OCI-LY3 (cell line): ENCODE results near the gene UBAC1.

Experiments
- EZH2phosphoT487 ChIP-seq: fragments of 200-600 bp; shearing (Covaris generic); IDR thresholded peaks from 2 replicates; pipeline ENCODE4 v1.6.1; 2018; ENCODE audit warnings: antibody characterized with exemption, mixed run types, low read depth
- TF ChIP-seq, protein P1 (sequence below): fragments of 200-600, 300-600 bp; sonication (generic); IDR thresholded peaks from 2 replicates; pipeline ENCODE4 v1.5.1; 2014; ENCODE audit warnings: antibody characterized with exemption, low read length, low read depth

DNA sequence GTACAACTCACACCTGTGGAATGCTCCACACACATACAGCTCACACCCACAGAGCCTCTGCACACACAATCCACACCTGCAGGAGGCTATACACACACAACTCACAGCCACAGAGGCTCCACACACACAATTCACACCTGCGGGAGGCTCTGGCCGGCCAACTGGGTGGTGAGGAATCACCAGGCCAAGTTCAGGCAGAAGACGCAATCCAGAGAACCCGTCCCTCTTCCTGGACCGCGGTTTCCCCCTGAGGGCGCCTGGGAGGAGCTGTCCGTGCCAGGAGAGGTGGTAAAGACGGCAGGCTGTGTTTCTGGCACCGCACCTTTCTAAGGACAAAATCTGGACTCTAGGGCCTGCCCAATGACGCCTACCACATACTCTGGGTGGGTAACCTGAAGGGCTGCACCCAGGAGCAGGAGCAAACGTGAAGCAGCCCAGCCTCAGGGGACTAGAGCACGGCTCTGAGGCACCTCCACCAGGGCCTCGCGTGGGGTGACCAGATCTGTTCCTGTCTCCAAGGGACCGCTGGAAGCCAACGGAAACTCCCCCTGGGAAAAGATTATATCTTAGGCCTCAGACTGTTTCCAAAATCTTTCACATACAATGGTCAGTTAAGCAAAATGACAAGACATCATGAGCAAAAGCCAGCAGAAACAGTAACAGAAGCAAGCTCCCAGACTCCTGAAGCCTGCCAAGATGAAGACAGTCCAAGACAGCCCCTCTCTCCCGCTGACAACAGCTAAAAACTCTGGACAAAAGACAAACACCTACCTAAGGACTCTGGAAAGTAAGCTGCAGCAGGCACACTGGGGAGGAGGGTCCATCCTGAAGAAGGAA is 70.8 kb downstream of the UBAC1 start:
- TF ChIP-seq, protein P1, sequence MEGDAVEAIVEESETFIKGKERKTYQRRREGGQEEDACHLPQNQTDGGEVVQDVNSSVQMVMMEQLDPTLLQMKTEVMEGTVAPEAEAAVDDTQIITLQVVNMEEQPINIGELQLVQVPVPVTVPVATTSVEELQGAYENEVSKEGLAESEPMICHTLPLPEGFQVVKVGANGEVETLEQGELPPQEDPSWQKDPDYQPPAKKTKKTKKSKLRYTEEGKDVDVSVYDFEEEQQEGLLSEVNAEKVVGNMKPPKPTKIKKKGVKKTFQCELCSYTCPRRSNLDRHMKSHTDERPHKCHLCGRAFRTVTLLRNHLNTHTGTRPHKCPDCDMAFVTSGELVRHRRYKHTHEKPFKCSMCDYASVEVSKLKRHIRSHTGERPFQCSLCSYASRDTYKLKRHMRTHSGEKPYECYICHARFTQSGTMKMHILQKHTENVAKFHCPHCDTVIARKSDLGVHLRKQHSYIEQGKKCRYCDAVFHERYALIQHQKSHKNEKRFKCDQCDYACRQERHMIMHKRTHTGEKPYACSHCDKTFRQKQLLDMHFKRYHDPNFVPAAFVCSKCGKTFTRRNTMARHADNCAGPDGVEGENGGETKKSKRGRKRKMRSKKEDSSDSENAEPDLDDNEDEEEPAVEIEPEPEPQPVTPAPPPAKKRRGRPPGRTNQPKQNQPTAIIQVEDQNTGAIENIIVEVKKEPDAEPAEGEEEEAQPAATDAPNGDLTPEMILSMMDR = no peak
- no peak for TF ChIP-seq EZH2phosphoT487
